Glutamatergic neuron (in vitro differentiated cells): ENCODE measurements around the gene VWF. TPM values are rescaled to one million over a fixed set of nuclear protein-coding genes. Genes with fewer than 3 reads are reported as not detected.

ENCODE experiments used
- DNase-seq: peaks from one replicate; pipeline ENCODE4 v3.0.0; 2022
- H3K27ac Mint-ChIP-seq: one replicate; pipeline ENCODE4 v1.8.0; 2020; ENCODE audit warnings: mild to moderate bottlenecking, mixed read lengths, inconsistent platforms; ENCODE audit not compliant: unreplicated experiment
- H3K27me3 Mint-ChIP-seq: one replicate; pipeline ENCODE4 v1.8.0; 2020; ENCODE audit warnings: mild to moderate bottlenecking, moderate library complexity, mixed read lengths, inconsistent platforms; ENCODE audit not compliant: unreplicated experiment
- H3K36me3 Mint-ChIP-seq: one replicate; pipeline ENCODE4 v1.8.0; 2020; ENCODE audit warnings: mild to moderate bottlenecking, mixed read lengths, inconsistent platforms; ENCODE audit not compliant: unreplicated experiment
- H3K4me1 Mint-ChIP-seq: one replicate; pipeline ENCODE4 v1.8.0; 2020; ENCODE audit warnings: mild to moderate bottlenecking, low read depth, mixed read lengths, inconsistent platforms; ENCODE audit not compliant: unreplicated experiment
- H3K4me3 Mint-ChIP-seq: one replicate; pipeline ENCODE4 v1.8.0; 2020; ENCODE audit warnings: mild to moderate bottlenecking, mixed read lengths, inconsistent platforms; ENCODE audit not compliant: unreplicated experiment
- H3K9me3 Mint-ChIP-seq: one replicate; pipeline ENCODE4 v1.8.0; 2020; ENCODE audit warnings: mild to moderate bottlenecking, moderate library complexity, mixed read lengths, inconsistent platforms; ENCODE audit not compliant: unreplicated experiment
- total RNA-seq: library from RNA; stranded (reverse); fragmentation: NEBNext Ultra II Directional; extraction: Animal tissue kit (Norgen Biotek cat#: 25700); gene quantifications from one replicate; pipeline ENCODE4 v1.2.1, GENCODE V29; 2021; ENCODE audit not compliant: unreplicated experiment
- TF ChIP-seq, protein P1 (sequence below): fragments of 200-600 bp; sonication (generic); IDR thresholded peaks from one replicate; pipeline ENCODE4 v1.5.0; 2021; ENCODE audit not compliant: partially characterized antibody, unreplicated experiment

The VWF gene
- total RNA-seq, 1 donor from 2014 or later: 0.37 TPM

DNA sequence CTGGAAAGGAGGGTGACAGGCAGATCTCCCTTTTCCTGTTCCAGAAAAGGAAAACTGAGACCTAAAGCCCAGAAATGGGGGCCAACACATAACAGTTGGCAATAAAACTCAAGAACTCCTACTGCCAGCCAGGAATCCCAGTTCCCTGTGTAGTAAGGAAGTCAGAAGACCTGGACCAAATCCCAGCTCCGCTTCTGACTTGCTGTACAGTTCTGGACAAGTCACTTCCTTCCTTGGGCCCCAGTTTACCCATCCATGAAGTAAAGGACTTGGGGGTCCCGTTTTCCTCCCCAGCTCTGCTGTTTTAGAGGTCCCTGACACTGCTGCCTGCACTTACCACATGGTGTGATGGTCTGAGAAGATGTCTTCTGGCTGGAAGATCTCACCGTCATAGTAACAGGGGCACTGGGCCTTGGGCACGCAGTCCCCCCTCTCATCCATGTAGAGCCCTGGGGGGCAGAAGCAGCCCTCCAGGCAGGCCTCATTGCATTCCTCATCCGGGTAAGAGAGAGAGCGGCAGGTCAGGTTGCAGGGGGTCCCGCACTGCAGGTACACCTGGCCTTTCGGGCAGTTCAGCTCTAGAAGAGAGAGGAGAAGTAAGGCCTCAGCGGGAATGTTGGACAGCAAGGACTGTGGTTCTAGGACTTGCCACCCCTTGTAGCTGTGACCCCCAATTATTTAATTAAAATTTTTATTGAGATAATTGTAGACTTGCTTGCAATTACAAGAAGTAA lies 72.1 kb downstream of the VWF start:
- Mint-ChIP-seq H3K27ac (no peak overlapping the region), H3K27me3 (peaks cover 11% of the 10 kb centered on the region), H3K36me3 (peaks cover 4% of the 10 kb centered on the region), H3K4me3 (no peak overlapping the region), H3K4me1 (no peaks in the 10 kb centered on the region), H3K9me3 (peaks cover 5% of the 10 kb centered on the region)
- DNase-seq: no peak
- TF ChIP-seq, protein P1, sequence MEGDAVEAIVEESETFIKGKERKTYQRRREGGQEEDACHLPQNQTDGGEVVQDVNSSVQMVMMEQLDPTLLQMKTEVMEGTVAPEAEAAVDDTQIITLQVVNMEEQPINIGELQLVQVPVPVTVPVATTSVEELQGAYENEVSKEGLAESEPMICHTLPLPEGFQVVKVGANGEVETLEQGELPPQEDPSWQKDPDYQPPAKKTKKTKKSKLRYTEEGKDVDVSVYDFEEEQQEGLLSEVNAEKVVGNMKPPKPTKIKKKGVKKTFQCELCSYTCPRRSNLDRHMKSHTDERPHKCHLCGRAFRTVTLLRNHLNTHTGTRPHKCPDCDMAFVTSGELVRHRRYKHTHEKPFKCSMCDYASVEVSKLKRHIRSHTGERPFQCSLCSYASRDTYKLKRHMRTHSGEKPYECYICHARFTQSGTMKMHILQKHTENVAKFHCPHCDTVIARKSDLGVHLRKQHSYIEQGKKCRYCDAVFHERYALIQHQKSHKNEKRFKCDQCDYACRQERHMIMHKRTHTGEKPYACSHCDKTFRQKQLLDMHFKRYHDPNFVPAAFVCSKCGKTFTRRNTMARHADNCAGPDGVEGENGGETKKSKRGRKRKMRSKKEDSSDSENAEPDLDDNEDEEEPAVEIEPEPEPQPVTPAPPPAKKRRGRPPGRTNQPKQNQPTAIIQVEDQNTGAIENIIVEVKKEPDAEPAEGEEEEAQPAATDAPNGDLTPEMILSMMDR: no peak

DNA sequence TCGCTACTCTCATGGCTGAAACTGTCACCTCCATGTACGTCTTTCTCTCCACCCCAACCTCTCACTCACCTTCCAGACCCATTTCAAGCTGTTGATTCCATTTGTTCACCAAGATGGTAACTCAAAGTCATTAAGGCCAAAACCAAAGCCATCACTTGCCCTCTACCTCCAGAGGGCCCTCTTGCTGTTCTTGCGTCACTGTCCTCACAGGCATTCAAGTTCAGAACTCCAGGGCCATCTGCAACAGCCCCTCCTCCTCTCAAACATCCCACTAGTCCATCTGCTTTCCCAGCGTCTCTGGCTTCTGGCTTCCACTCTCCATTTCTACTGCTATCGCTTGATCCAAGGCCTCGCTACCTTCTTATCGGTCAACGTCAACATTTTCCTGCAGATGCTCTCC lies 74.5 kb downstream of the VWF start:
- Mint-ChIP-seq H3K4me1 (no peaks in the 10 kb centered on the region), H3K9me3 (no peaks in the 10 kb centered on the region), H3K27me3 (peaks cover 2% of the 10 kb centered on the region), H3K36me3 (no peaks in the 10 kb centered on the region), H3K27ac (no peak overlapping the region), H3K4me3 (no peak overlapping the region)
- TF ChIP-seq, protein P1: no peak
- no peak for DNase-seq

DNA sequence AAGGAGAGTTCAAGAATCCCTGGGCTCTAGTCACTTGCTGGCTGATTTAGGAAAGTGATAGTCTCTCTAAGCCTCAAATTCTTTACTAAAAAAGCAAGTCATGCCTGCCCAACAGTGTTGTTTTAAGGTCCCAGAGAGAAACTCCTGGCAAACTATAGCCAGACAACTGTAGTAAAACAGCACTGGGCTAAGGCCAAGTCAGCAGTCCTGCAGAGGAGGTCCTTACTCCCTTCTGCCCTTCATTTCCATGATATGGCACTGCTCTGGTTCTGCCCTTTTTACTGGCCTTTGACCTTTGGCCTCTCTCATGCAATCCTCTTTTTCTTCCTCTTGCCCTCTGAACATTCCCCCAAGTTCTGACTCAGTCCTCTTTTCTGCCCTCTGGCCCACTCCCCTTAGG lies 74.9 kb downstream of the VWF start:
- no peak overlapping the region for H3K27ac Mint-ChIP-seq
- no peak for DNase-seq
- no peak overlapping the region for H3K4me3 Mint-ChIP-seq
- H3K36me3 Mint-ChIP-seq: no peaks in the 10 kb centered on the region
- peaks cover 5% of the 10 kb centered on the region for H3K27me3 Mint-ChIP-seq
- peaks cover under 1% of the 10 kb centered on the region for H3K9me3 Mint-ChIP-seq
- TF ChIP-seq, protein P1: no peak
- H3K4me1 Mint-ChIP-seq: no peaks in the 10 kb centered on the region

DNA sequence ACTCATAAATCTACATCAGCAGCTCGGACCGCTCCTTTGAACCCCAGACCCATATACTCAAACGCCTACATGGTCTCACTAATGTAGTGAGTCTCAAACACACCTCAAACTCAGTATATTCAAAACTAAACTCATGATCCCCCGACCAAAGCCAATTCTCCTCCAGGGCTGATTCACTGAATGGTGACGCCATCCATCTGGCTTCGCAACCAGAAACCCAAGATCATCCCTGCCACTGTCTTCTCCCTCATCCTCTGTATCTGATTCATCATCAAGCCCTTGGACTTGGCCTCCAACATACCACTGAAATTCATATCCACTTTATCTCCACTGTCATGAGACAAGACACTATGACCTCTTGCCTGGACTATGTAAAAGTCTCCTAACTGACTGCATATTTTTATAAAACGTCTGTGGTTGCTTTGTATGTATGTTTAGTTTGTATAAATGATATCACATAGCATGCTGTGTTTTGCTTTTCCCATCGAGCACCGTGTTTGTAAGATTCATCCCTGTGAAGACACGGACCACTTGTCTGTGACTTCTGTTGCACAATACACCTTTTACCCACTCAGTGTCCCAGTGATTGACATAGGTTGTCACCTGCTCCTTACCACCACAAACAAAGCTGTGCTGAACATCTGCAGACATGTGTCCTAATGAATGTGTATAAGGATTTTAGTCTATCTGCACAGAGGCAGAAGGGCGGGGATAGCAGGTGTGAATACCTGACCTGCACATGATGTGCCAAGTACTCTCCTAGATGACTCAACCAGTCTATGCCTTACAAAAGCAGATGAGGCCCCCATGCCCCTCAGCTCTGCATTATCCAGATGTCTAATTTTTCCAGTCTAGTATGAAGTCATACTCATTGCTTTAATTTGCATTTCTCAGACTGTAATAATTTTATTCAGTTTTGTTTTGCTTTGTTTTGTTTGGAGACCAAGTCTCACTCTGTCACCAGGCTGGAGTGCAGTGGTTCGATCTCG lies 76.9 kb downstream of the VWF start:
- H3K36me3 Mint-ChIP-seq: no peaks in the 10 kb centered on the region
- H3K4me3 Mint-ChIP-seq: no peak overlapping the region
- H3K4me1 Mint-ChIP-seq: no peaks in the 10 kb centered on the region
- DNase-seq: no peak
- TF ChIP-seq, protein P1: no peak
- H3K27ac Mint-ChIP-seq: no peak overlapping the region
- peaks cover 5% of the 10 kb centered on the region for H3K27me3 Mint-ChIP-seq
- H3K9me3 Mint-ChIP-seq: peaks cover 1% of the 10 kb centered on the region
